GM12878 (cell line): Measurements from ENCODE around the gene PC. TPM values are rescaled to one million over a fixed set of nuclear protein-coding genes. Genes with fewer than 3 reads are reported as not detected.

Experiments
- ATAC-seq: fragments of 200-7000 bp; cut with Tn5 transposase; 3 replicates; pipeline ENCODE4 v1.9.1; 2020; ENCODE audit warnings: mild to moderate bottlenecking, moderate library complexity
- BruUV-seq: library from RNA; stranded (reverse); fragments of 400-500 nt; replicated peaks from 2 replicates; lab custom pipeline; 2021; lab: Mats Ljungman, UMichigan
- CTCF ChIA-PET: fragments of 300-600 bp; sonication (Branson Sonifier 250); formaldehyde crosslinking; extraction: SDS; loops from one replicate; lab custom pipeline; 2021; ENCODE audit warnings: inconsistent platforms; lab: Yijun Ruan, JAX
- POLR2A ChIA-PET: fragments of 350-600 bp; formaldehyde crosslinking; extraction: SDS; loops from one replicate; lab custom pipeline; 2021; ENCODE audit warnings: inconsistent platforms; lab: Charles Lee
- RAD21 ChIA-PET: fragments of 300-600 bp; sonication (Branson Sonifier 250); formaldehyde crosslinking; loops from one replicate; lab custom pipeline; 2023; ENCODE audit warnings: antibody characterized with exemption; ENCODE audit not compliant: unreplicated experiment; lab: Charles Lee
- SMC1A ChIA-PET: fragments of 300-600 bp; sonication (Branson Sonifier 250); formaldehyde crosslinking; loops from one replicate; lab custom pipeline; 2023; ENCODE audit not compliant: unreplicated experiment, uncharacterized antibody; lab: Charles Lee
- DNase-seq: peaks from one replicate; pipeline ENCODE4 v3.0.0-alpha.2; 2011; ENCODE audit warnings: low read depth, low spot score
- FAIRE-seq: peaks from 3 replicates; lab custom pipeline; 2011; peaks lifted over from hg19 to GRCh38; lab: Jason Lieb, UNC
- H2AFZ ChIP-seq: 2 replicates; pipeline ENCODE4 v1.6.0; 2011; ENCODE audit warnings: low read depth, low read length, control low read depth; ENCODE audit not compliant: control insufficient read depth
- H3K27ac ChIP-seq: 2 replicates; pipeline ENCODE4 v1.5.1; 2011; ENCODE audit warnings: control low read depth; ENCODE audit not compliant: control insufficient read depth, insufficient read depth
- H3K27me3 ChIP-seq, 2 experiments: replicated peaks in 1 of 2; 2 replicates each; pipeline versions ENCODE4 v1.6.0 to v1.6.1; 2011; ENCODE audit warnings: low read length in 1 of 2; ENCODE audit not compliant: control insufficient read depth in 2 of 2, insufficient read depth in 2 of 2
- H3K36me3 ChIP-seq, 2 experiments: 2 replicates each; pipeline ENCODE4 v1.5.1; 2011; ENCODE audit warnings: low read length in 1 of 2; ENCODE audit not compliant: control insufficient read depth in 2 of 2, insufficient read depth in 2 of 2
- H3K4me1 ChIP-seq: 2 replicates; pipeline ENCODE4 v1.6.1; 2011; ENCODE audit warnings: mild to moderate bottlenecking, low read length, moderate library complexity, mixed read lengths; ENCODE audit not compliant: control insufficient read depth, insufficient read depth
- H3K4me2 ChIP-seq: 2 replicates; pipeline ENCODE4 v1.6.0; 2011; ENCODE audit warnings: control low read depth; ENCODE audit not compliant: control insufficient read depth, insufficient read depth
- H3K4me3 ChIP-seq: fragments of 200-600 bp; sonication (generic); 2 replicates; pipeline ENCODE4 v1.5.1; 2016
- H3K79me2 ChIP-seq: 2 replicates; pipeline ENCODE4 v1.6.0; 2011; ENCODE audit warnings: low read length; ENCODE audit not compliant: control insufficient read depth, insufficient read depth
- H3K9ac ChIP-seq: 2 replicates; pipeline ENCODE4 v1.8.0; 2011; ENCODE audit warnings: low read length, control low read depth, mixed read lengths; ENCODE audit not compliant: control insufficient read depth, insufficient read depth
- H3K9me3 ChIP-seq: replicated peaks from 3 replicates; pipeline ENCODE4 v1.5.1; 2011; ENCODE audit warnings: mild to moderate bottlenecking, low read length; ENCODE audit not compliant: control insufficient read depth, insufficient read depth
- H4K20me1 ChIP-seq: 2 replicates; pipeline ENCODE4 v1.6.0; 2011; ENCODE audit not compliant: control insufficient read depth, insufficient read depth
- ASH2L ChIP-seq: fragments of 300-600, 200-600 bp; sonication (generic); IDR thresholded peaks from 2 replicates; pipeline ENCODE4 v1.6.1; 2017; ENCODE audit warnings: low read depth, mild to moderate bottlenecking, borderline replicate concordance
- CBFB ChIP-seq: IDR thresholded peaks from 2 replicates; pipeline ENCODE4 v1.6.1; 2016; ENCODE audit warnings: antibody characterized with exemption, low read depth
- NBN ChIP-seq: fragments of 450-650 bp; IDR thresholded peaks from 2 replicates; pipeline ENCODE4 v1.6.1; 2016
- ZNF687 ChIP-seq: fragments of 450-650 bp; IDR thresholded peaks from 2 replicates; pipeline ENCODE4 v1.6.1; 2017; ENCODE audit warnings: mild to moderate bottlenecking, moderate library complexity
- WGBS: methylation state at CpG from one replicate; pipeline ENCODE4 v1.1.6; 2016; ENCODE audit warnings: low lambda C conversion rate; ENCODE audit not compliant: insufficient replicate concordance, insufficient coverage; ENCODE audit errors: missing lambda C conversion rate; 5-methylcytosine and 5-hydroxymethylcytosine counted together
- in situ Hi-C: fragments of 300-500 bp; cut with MboI; formaldehyde crosslinking; loops from 9 replicates; pipeline ENCODE4 v1.14.3; 2018; ENCODE audit warnings: mixed read lengths
- intact Hi-C: fragments of 100-400 bp; cut with micrococcal nuclease; formaldehyde crosslinking; loops from one replicate; pipeline ENCODE4 v1.14.2; 2022; ENCODE audit not compliant: unreplicated experiment
- polyA plus RNA-seq, 11 experiments: library from polyadenylated mRNA; depleted of rRNA in 4 of 11; unstranded in 6 of 11; stranded (reverse) in 5 of 11; fragments of >200 nt; fragmentation: Nextera tagmentation in 4 of 11; fragmentation: Illumina TruSeq in 1 of 11; extraction: Ambion mirVana in 4 of 11; extraction: Trizol in 1 of 11; gene quantifications; 1 replicate in 1 of 11; 2 replicates in 10 of 11; pipeline versions ENCODE4 v1.2.1 to v1.2.3, GENCODE V29; 2011 to 2016; ENCODE audit warnings: inconsistent platforms in 2 of 11, missing spikeins in 2 of 11, low read depth in 1 of 11
- total RNA-seq, 4 experiments: library from RNA; depleted of rRNA in 3 of 4; stranded (reverse); fragments of >200 nt in 3 of 4; fragmentation: Illumina TruSeq in 1 of 4; extraction: Trizol in 1 of 4; gene quantifications; 2 replicates each; pipeline versions ENCODE4 v1.2.1 to v1.2.3, GENCODE V29; 2013 to 2021

Gene PC
- total and polyA plus RNA-seq, 10 of the 15 experiments (the other 5 are each of a cell fraction or from before 2014, with no cell fraction given) = 0.22 to 10.3 (median 4.5) TPM

GRCh38 chr11:66866007-66866406 lies 92.2 kb downstream of the PC start:
- intact Hi-C loops = no loop called here
- H3K9ac ChIP-seq = no peak overlapping the region
- peaks cover 11% of the 10 kb centered on the region for H3K4me1 ChIP-seq
- no peak overlapping the region for H3K4me3 ChIP-seq
- 82% methylated on average over 18 of the region's 23 CpGs for WGBS
- H2AFZ ChIP-seq = no peak overlapping the region
- ChIA-PET CTCF (no interaction called here), SMC1A (no interaction called here)
- no peak overlapping the region for H3K4me2 ChIP-seq
- H3K36me3 ChIP-seq = no peaks in the 10 kb centered on the region
- H4K20me1 ChIP-seq = no peaks in the 10 kb centered on the region
- no peak for TF ChIP-seq CBFB
- no peak for TF ChIP-seq ASH2L
- no peak for TF ChIP-seq ZNF687
- TF ChIP-seq NBN = no peak
- TF ChIP-seq, all 136 proteins: peak for 0
- ATAC-seq (no peak), FAIRE-seq (no peak), DNase-seq (no peak)
- POLR2A ChIA-PET = interaction anchor here (0.6 kb wide), 1 partner anchor 517 kb away, joined by 3 read pairs; no protein-coding TSS in a partner anchor
- in situ Hi-C loops = no loop called here
- no peaks in the 10 kb centered on the region for H3K79me2 ChIP-seq
- RAD21 ChIA-PET = no interaction called here
- BruUV-seq = no TSS peak
- no peaks in the 10 kb centered on the region for H3K9me3 ChIP-seq
- no peak overlapping the region for H3K27ac ChIP-seq
- no peaks in the 10 kb centered on the region for H3K27me3 ChIP-seq
